Measurements from ENCODE around the gene FOXO3. TPM values are rescaled to one million over a fixed set of nuclear protein-coding genes. Genes with fewer than 3 reads are reported as not detected.

The FOXO3 gene
- 10 to 100 TPM; 17.3 to 40.6 TPM for total RNA-seq

GRCh38 chr6:108560463-108561308 lies at the start of gene FOXO3:
FOXO3 (plus strand) TSS chr6:108560917; CDS start chr6:108561209, 292 bp downstream.

Small RNA genes within 50 kb of the gene (small RNA-seq; reads per million reads assigned to genes)
- gene AL391646.1 (0 reads per million in 2 donors), gene SUMO2P8 (0 reads per million in 2 donors)
